GM10266 (cell line): ENCODE measurements around the gene LRMDA.

Experiments used
- DNase-seq: peaks from one replicate; pipeline ENCODE4 v3.0.0; 2012; ENCODE audit errors: extremely low spot score
- CTCF ChIP-seq: IDR thresholded peaks from 2 replicates; pipeline ENCODE4 v1.5.1; 2012; ENCODE audit warnings: mild to moderate bottlenecking, low read depth; ENCODE audit not compliant: control insufficient read depth, insufficient read depth; ENCODE audit errors: missing control alignments

Gene LRMDA

DNA sequence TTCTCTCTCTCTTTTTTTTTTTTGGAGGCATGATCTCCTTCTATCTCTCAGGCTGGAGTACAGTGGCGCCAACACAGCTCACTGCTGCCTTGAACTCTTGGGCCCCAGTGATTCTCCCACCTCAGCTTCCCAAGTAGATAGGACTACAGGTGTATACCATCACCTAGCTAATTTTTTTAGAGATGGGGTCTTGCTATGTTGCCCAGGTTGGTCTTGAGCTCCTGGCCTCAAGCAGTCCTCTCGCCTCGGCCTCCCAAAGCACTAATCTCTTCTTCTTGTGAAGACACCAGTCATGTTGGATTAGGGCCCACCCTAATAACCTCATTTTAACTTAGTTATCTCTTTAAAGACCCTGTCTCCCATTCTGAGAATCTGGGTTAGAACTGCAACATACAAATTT lies 45.6 kb downstream of the LRMDA start:
- TF ChIP-seq CTCF: no peak
- DNase-seq: no peak

GRCh38 chr10:75477680-75478079 lies 46.3 kb downstream of the LRMDA start:
- no peak for TF ChIP-seq CTCF
- DNase-seq: no peak

GRCh38 chr10:75480374-75480773 lies 49.0 kb downstream of the LRMDA start:
- TF ChIP-seq CTCF: no peak
- DNase-seq: no peak

DNA sequence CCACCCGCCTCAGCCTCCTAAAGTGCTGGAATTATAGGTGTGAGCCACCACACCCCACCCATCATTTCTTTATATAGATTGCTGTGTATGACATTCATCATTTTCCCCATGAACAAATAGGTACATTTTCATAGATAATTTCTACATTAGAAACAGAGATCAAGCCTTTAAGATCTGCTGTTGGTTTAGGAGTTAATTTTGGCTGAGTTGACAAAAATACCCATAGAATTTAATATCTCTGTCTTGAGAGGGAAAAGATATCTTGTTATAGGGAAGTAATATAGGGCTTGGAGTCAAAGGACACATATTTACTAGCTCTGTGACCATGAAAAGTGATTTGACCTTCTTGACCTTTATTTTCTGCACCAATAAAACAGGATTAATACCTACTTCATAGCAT lies 51.8 kb downstream of the LRMDA start:
- TF ChIP-seq CTCF: no peak
- DNase-seq: no peak

DNA sequence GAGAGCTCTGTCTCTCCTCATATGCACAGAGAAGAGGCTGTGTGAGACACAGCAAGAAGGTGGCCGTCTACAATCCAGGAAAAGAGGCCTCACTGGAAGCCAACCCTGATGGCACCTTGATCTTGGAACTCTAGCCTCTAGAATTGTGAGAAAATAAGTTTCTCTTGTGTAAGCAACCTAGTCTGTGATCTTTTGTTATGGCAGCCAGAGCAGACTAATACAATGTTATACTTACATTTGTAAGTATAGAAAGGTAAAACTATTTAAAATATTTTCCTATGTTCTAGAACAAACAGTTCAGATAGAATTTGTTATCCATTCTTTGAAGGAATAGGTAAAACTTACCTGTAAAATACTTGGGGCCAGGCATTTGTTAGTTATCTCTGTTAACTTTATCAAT lies 53.3 kb downstream of the LRMDA start:
- no peak for DNase-seq
- TF ChIP-seq CTCF: no peak

DNA sequence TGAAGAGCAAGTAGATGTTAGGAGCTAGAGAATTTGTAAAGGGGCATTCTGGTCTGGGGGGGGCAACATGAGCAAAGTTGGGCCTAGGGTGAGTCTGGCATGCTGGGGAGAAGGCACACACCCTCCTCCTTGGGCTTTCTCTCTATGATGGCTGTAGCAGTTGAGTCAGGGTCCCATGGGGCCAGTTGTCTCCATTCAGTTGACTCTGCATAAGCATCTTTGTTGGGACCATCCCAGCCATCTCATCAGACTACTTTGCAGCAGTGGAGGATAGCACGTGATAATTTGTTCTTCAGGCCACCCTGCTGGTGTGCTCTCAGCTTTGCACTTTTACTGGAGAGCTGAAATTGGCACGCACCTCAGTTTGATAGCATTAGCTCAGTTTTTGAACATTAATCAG lies 55.2 kb downstream of the LRMDA start:
- TF ChIP-seq CTCF: no peak
- DNase-seq: no peak

DNA sequence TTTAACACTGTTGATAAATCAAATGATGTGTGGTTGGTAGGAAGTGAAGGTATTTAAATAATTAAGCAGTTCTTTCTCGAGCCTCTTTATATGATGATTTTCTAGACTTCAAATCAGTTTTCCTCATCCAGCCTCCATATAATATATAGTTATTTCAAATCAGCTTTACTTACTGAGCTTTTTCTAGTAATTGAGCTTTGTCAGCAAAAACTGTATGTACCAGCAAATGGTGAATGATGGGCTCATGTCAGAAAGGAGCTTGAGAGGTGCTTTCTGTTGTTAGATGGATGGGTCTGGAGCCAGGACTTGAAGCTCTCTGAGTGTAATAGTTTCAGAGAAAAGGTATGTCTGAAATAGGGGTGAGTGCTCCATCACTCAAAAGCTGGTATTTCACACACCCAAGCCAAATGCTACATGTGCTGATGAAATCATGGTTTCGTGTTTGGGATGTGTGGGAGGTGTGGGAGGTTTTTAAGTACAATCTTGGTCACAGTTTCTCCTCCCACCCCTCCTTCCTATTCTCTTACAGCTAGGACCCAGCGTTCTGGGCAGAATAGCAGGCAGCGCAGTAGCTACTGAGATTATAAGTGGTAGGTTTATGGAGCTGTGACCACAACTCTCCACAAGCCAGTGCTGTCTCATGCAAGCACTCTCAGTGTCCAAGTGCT lies 55.8 kb downstream of the LRMDA start:
- TF ChIP-seq CTCF: no peak
- DNase-seq: no peak
